GM12878 (cell line): ENCODE data around the gene LRP2BP. TPM values are rescaled to one million over a fixed set of nuclear protein-coding genes. Genes with fewer than 3 reads are reported as not detected.
A peak's percentile ranks its signal among the peaks of the same experiment; 100 is the strongest.

Experiments used
- ATAC-seq: fragments of 200-7000 bp; cut with Tn5 transposase; 3 replicates; pipeline ENCODE4 v1.9.1; 2020; ENCODE audit warnings: mild to moderate bottlenecking, moderate library complexity
- BruUV-seq: library from RNA; stranded (reverse); fragments of 400-500 nt; replicated peaks from 2 replicates; lab custom pipeline; 2021; lab: Mats Ljungman, UMichigan
- CTCF ChIA-PET: fragments of 300-600 bp; sonication (Branson Sonifier 250); formaldehyde crosslinking; extraction: SDS; loops from one replicate; lab custom pipeline; 2021; ENCODE audit warnings: inconsistent platforms; lab: Yijun Ruan, JAX
- POLR2A ChIA-PET: fragments of 350-600 bp; formaldehyde crosslinking; extraction: SDS; loops from one replicate; lab custom pipeline; 2021; ENCODE audit warnings: inconsistent platforms; lab: Charles Lee
- RAD21 ChIA-PET: fragments of 300-600 bp; sonication (Branson Sonifier 250); formaldehyde crosslinking; loops from one replicate; lab custom pipeline; 2023; ENCODE audit warnings: antibody characterized with exemption; ENCODE audit not compliant: unreplicated experiment; lab: Charles Lee
- SMC1A ChIA-PET: fragments of 300-600 bp; sonication (Branson Sonifier 250); formaldehyde crosslinking; loops from one replicate; lab custom pipeline; 2023; ENCODE audit not compliant: unreplicated experiment, uncharacterized antibody; lab: Charles Lee
- DNase-seq: peaks from one replicate; pipeline ENCODE4 v3.0.0-alpha.2; 2011; ENCODE audit warnings: low read depth, low spot score
- FAIRE-seq: peaks from 3 replicates; lab custom pipeline; 2011; peaks lifted over from hg19 to GRCh38; lab: Jason Lieb, UNC
- H2AFZ ChIP-seq: 2 replicates; pipeline ENCODE4 v1.6.0; 2011; ENCODE audit warnings: low read depth, low read length, control low read depth; ENCODE audit not compliant: control insufficient read depth
- H3K27ac ChIP-seq: 2 replicates; pipeline ENCODE4 v1.5.1; 2011; ENCODE audit warnings: control low read depth; ENCODE audit not compliant: control insufficient read depth, insufficient read depth
- H3K27me3 ChIP-seq, 2 experiments: replicated peaks in 1 of 2; 2 replicates each; pipeline versions ENCODE4 v1.6.0 to v1.6.1; 2011; ENCODE audit warnings: low read length in 1 of 2; ENCODE audit not compliant: control insufficient read depth in 2 of 2, insufficient read depth in 2 of 2
- H3K36me3 ChIP-seq, 2 experiments: 2 replicates each; pipeline ENCODE4 v1.5.1; 2011; ENCODE audit warnings: low read length in 1 of 2; ENCODE audit not compliant: control insufficient read depth in 2 of 2, insufficient read depth in 2 of 2
- H3K4me1 ChIP-seq: 2 replicates; pipeline ENCODE4 v1.6.1; 2011; ENCODE audit warnings: mild to moderate bottlenecking, low read length, moderate library complexity, mixed read lengths; ENCODE audit not compliant: control insufficient read depth, insufficient read depth
- H3K4me2 ChIP-seq: 2 replicates; pipeline ENCODE4 v1.6.0; 2011; ENCODE audit warnings: control low read depth; ENCODE audit not compliant: control insufficient read depth, insufficient read depth
- H3K4me3 ChIP-seq: fragments of 200-600 bp; sonication (generic); 2 replicates; pipeline ENCODE4 v1.5.1; 2016
- H3K79me2 ChIP-seq: 2 replicates; pipeline ENCODE4 v1.6.0; 2011; ENCODE audit warnings: low read length; ENCODE audit not compliant: control insufficient read depth, insufficient read depth
- H3K9ac ChIP-seq: 2 replicates; pipeline ENCODE4 v1.8.0; 2011; ENCODE audit warnings: low read length, control low read depth, mixed read lengths; ENCODE audit not compliant: control insufficient read depth, insufficient read depth
- H3K9me3 ChIP-seq: replicated peaks from 3 replicates; pipeline ENCODE4 v1.5.1; 2011; ENCODE audit warnings: mild to moderate bottlenecking, low read length; ENCODE audit not compliant: control insufficient read depth, insufficient read depth
- H4K20me1 ChIP-seq: 2 replicates; pipeline ENCODE4 v1.6.0; 2011; ENCODE audit not compliant: control insufficient read depth, insufficient read depth
- E2F8 ChIP-seq: fragments of 450-650 bp; IDR thresholded peaks from 2 replicates; pipeline ENCODE4 v1.6.1; 2018; ENCODE audit warnings: mild to moderate bottlenecking, low read depth, moderate library complexity; ENCODE audit not compliant: partially characterized antibody
- ELK1 ChIP-seq: IDR thresholded peaks from 2 replicates; pipeline ENCODE4 v1.6.1; 2012; ENCODE audit warnings: low read depth, low read length, improper control_type of control experiment
- MTA3 ChIP-seq: IDR thresholded peaks from 2 replicates; pipeline ENCODE4 v1.6.1; 2012; ENCODE audit warnings: low read length, inconsistent platforms, borderline replicate concordance
- NKRF ChIP-seq: fragments of 450-650 bp; conservative IDR thresholded peaks from 2 replicates; pipeline ENCODE4 v1.6.1; 2017; ENCODE audit warnings: mild to moderate bottlenecking, moderate library complexity
- POLR2A ChIP-seq: IDR thresholded peaks from 2 replicates; pipeline ENCODE4 v1.6.1; 2011; ENCODE audit warnings: low read depth, mild to moderate bottlenecking, low read length
- POLR2AphosphoS2 ChIP-seq: IDR thresholded peaks from 2 replicates; pipeline ENCODE4 v1.6.1; 2011; ENCODE audit warnings: low read depth, mild to moderate bottlenecking, low read length, improper control_type of control experiment, moderate library complexity
- POLR2AphosphoS5 ChIP-seq: IDR thresholded peaks from 2 replicates; pipeline ENCODE4 v1.6.1; 2011; ENCODE audit warnings: mild to moderate bottlenecking, low read length, inconsistent platforms
- POU2F2 ChIP-seq: IDR thresholded peaks from 3 replicates; pipeline ENCODE4 v1.6.1; 2011; ENCODE audit warnings: low read depth, mild to moderate bottlenecking, low read length, borderline replicate concordance
- SMAD1 ChIP-seq: fragments of 450-650 bp; IDR thresholded peaks from 2 replicates; pipeline ENCODE4 v1.6.1; 2018; ENCODE audit warnings: mild to moderate bottlenecking, low read depth; ENCODE audit not compliant: partially characterized antibody
- SMAD5 ChIP-seq: IDR thresholded peaks from 2 replicates; pipeline ENCODE4 v1.6.1; 2016; ENCODE audit warnings: antibody characterized with exemption, low read depth
- TBL1XR1 ChIP-seq: IDR thresholded peaks from 2 replicates; pipeline ENCODE4 v1.6.1; 2012; ENCODE audit warnings: low read depth, low read length, improper control_type of control experiment
- YBX1 ChIP-seq: fragments of 450-650 bp; IDR thresholded peaks from 2 replicates; pipeline ENCODE4 v1.6.1; 2016; ENCODE audit warnings: antibody characterized with exemption
- ZNF687 ChIP-seq: fragments of 450-650 bp; IDR thresholded peaks from 2 replicates; pipeline ENCODE4 v1.6.1; 2017; ENCODE audit warnings: mild to moderate bottlenecking, moderate library complexity
- WGBS: methylation state at CpG from one replicate; pipeline ENCODE4 v1.1.6; 2016; ENCODE audit warnings: low lambda C conversion rate; ENCODE audit not compliant: insufficient replicate concordance, insufficient coverage; ENCODE audit errors: missing lambda C conversion rate; 5-methylcytosine and 5-hydroxymethylcytosine counted together
- in situ Hi-C: fragments of 300-500 bp; cut with MboI; formaldehyde crosslinking; loops from 9 replicates; pipeline ENCODE4 v1.14.3; 2018; ENCODE audit warnings: mixed read lengths
- intact Hi-C: fragments of 100-400 bp; cut with micrococcal nuclease; formaldehyde crosslinking; loops from one replicate; pipeline ENCODE4 v1.14.2; 2022; ENCODE audit not compliant: unreplicated experiment
- polyA plus RNA-seq, 11 experiments: library from polyadenylated mRNA; depleted of rRNA in 4 of 11; unstranded in 6 of 11; stranded (reverse) in 5 of 11; fragments of >200 nt; fragmentation: Nextera tagmentation in 4 of 11; fragmentation: Illumina TruSeq in 1 of 11; extraction: Ambion mirVana in 4 of 11; extraction: Trizol in 1 of 11; gene quantifications; 1 replicate in 1 of 11; 2 replicates in 10 of 11; pipeline versions ENCODE4 v1.2.1 to v1.2.3, GENCODE V29; 2011 to 2016; ENCODE audit warnings: inconsistent platforms in 2 of 11, missing spikeins in 2 of 11, low read depth in 1 of 11
- total RNA-seq, 4 experiments: library from RNA; depleted of rRNA in 3 of 4; stranded (reverse); fragments of >200 nt in 3 of 4; fragmentation: Illumina TruSeq in 1 of 4; extraction: Trizol in 1 of 4; gene quantifications; 2 replicates each; pipeline versions ENCODE4 v1.2.1 to v1.2.3, GENCODE V29; 2013 to 2021

Gene LRP2BP
- total and polyA plus RNA-seq, 10 of the 15 experiments (the other 5 are each of a cell fraction or from before 2014, with no cell fraction given): 0.27 to 5.2 (median 1.0) TPM

- H3K4me3 ChIP-seq: peak within 1 kb of the TSS; percentile 79
- H3K4me1 ChIP-seq: peaks cover 19% of the 10 kb centered on the region
- no TSS peak for BruUV-seq
- peak; percentile 39 for TF ChIP-seq ZNF687
- peak; percentile 95 for TF ChIP-seq POLR2AphosphoS2
- no peak for TF ChIP-seq MTA3
- peak; percentile 84 for TF ChIP-seq SMAD1
- TF ChIP-seq ELK1: peak; percentile 41; the same call in 1 of the 2 replicates
- peak; percentile 45 for TF ChIP-seq E2F8
- no peak for TF ChIP-seq YBX1
- peak; percentile 90 for TF ChIP-seq NKRF
- no peak for TF ChIP-seq SMAD5
- peak; percentile 73; the same call in 1 of the 3 replicates for TF ChIP-seq POU2F2
- TF ChIP-seq POLR2A: peak; percentile 70
- TF ChIP-seq POLR2AphosphoS5: peak; percentile 80
- TF ChIP-seq TBL1XR1: peak; percentile 56; the same call in 1 of the 2 replicates
These were observed 1.1 kb upstream of the LRP2BP start, which contains the start of gene ANKRD37 for GRCh38 chr4:185396724-185397385. ANKRD37 (plus strand) TSS chr4:185396841; CDS start chr4:185396924, 83 bp downstream.

More at GRCh38 chr4:185396724-185397385, 1.1 kb upstream of the LRP2BP start, which contains the start of gene ANKRD37:
- POLR2A ChIA-PET: interaction anchor here (0.6 to 7.9 kb wide), 12 partner anchors 8 to 253 kb away, joined by 3 to 60 read pairs (median 6); partner anchors contain the start of genes SNX25 and UFSP2
- peak within 1 kb of the TSS; percentile 94 for H3K4me2 ChIP-seq
- peak within 1 kb of the TSS; percentile 82 for H2AFZ ChIP-seq
- RAD21 ChIA-PET: interaction anchor here (1.0 to 2.8 kb wide), 7 partner anchors 8 to 184 kb away, joined by 4 to 26 read pairs (median 7); partner anchors contain the start of gene UFSP2
- H3K9ac ChIP-seq: peak within 1 kb of the TSS; percentile 87
- H3K27ac ChIP-seq: peak within 1 kb of the TSS; percentile 97
- FAIRE-seq (no peak), ATAC-seq (no peak), DNase-seq (no peak)
- CTCF ChIA-PET: interaction anchor here (0.7 to 1.5 kb wide), 7 partner anchors 9 to 201 kb away, joined by 3 to 6 read pairs (median 3); no protein-coding TSS in a partner anchor
- intact Hi-C loops: loop anchor here (2.0 to 5.0 kb wide), 4 partner anchors 28 to 200 kb away; partner anchors contain the start of gene UFSP2
- H3K36me3 ChIP-seq: peaks cover 1 to 18% of the 10 kb centered on the region in 2 experiments; a peak in 2 of 4 replicates
- peaks cover 54% of the 10 kb centered on the region for H3K79me2 ChIP-seq
- no peaks in the 10 kb centered on the region for H4K20me1 ChIP-seq
- WGBS: 28% methylated on average over 38 of the region's 38 CpGs
- SMC1A ChIA-PET: interaction anchor here (0.8 to 6.2 kb wide), 11 partner anchors 10 to 199 kb away, joined by 3 to 72 read pairs (median 4); partner anchors contain the start of gene UFSP2
- no peaks in the 10 kb centered on the region for H3K27me3 ChIP-seq
- in situ Hi-C loops: no loop called here
- no peaks in the 10 kb centered on the region for H3K9me3 ChIP-seq
